Transverse colon (tissue), 4 donors: ENCODE results near the gene TSPAN17. TPM values are rescaled to one million over a fixed set of nuclear protein-coding genes. Genes with fewer than 3 reads are reported as not detected.

ENCODE experiments used
- DNase-seq: peaks from one replicate; pipeline ENCODE4 v3.0.0-alpha.2; 2019
- H3K27ac ChIP-seq, 4 donors: fragments of 200-600 bp; sonication (generic); 2 replicates each; pipeline ENCODE4 v1.5.1; 2016 to 2018; ENCODE audit warnings: inconsistent platforms in 4 of 4
- H3K27me3 ChIP-seq: fragments of 200-600 bp; sonication (generic); 2 replicates; pipeline ENCODE4 v1.5.1; 2017; ENCODE audit warnings: inconsistent platforms
- H3K36me3 ChIP-seq, 4 donors: fragments of 200-600 bp; sonication (generic); 2 replicates each; pipeline ENCODE4 v1.5.1; 2017 to 2019; ENCODE audit warnings: inconsistent platforms in 4 of 4
- H3K4me1 ChIP-seq, 4 donors: fragments of 200-600 bp; sonication (generic); 2 replicates each; pipeline ENCODE4 v1.5.1; 2017 to 2020; ENCODE audit warnings: inconsistent platforms in 4 of 4
- H3K4me3 ChIP-seq, 4 donors: fragments of 200-600 bp; sonication (generic); 1 replicate in 1 of 4; 2 replicates in 3 of 4; pipeline versions ENCODE4 v1.5.1 to v1.6.1; 2017 to 2019; ENCODE audit warnings: inconsistent platforms in 4 of 4
- H3K9me3 ChIP-seq, 2 donors: fragments of 200-600 bp; sonication (generic); 2 replicates each; pipeline ENCODE4 v1.5.1; 2017 to 2019; ENCODE audit warnings: inconsistent platforms in 2 of 2
- CTCF ChIP-seq, 5 experiments: fragments of 200-600 bp in 3 of 5; fragments of 450-650 bp in 2 of 5; sonication (generic) in 3 of 5; IDR thresholded peaks; 1 replicate in 2 of 5; 2 replicates in 3 of 5; pipeline ENCODE4 v1.5.1; 2016 to 2017; ENCODE audit warnings: antibody characterized with exemption in 5 of 5, inconsistent platforms in 3 of 5, mild to moderate bottlenecking in 2 of 5, moderate library complexity in 1 of 5
- EP300 ChIP-seq: sonication (generic); formaldehyde crosslinking; IDR thresholded peaks from one replicate; pipeline ENCODE4 v1.6.1; 2017; ENCODE audit warnings: antibody characterized with exemption, low read depth
- POLR2A ChIP-seq: fragments of 450-650 bp; IDR thresholded peaks from one replicate; pipeline ENCODE4 v1.6.1; 2016; ENCODE audit warnings: antibody characterized with exemption, mild to moderate bottlenecking, moderate library complexity
- POLR2AphosphoS5 ChIP-seq, 3 donors: sonication (generic); formaldehyde crosslinking; IDR thresholded peaks; one replicate each; pipeline ENCODE4 v1.6.1; 2016; ENCODE audit warnings: antibody characterized with exemption in 3 of 3
- WGBS, 2 donors: methylation state at CpG; one replicate each; pipeline ENCODE4 v1.1.5; 2018; ENCODE audit warnings: low coverage in 1 of 2; 5-methylcytosine and 5-hydroxymethylcytosine counted together
- in situ Hi-C, 4 donors: fragments of 200-750 bp; cut with MboI; loops; one replicate each; pipeline versions ENCODE4 v1.15.0 to v1.15.1; 2017; ENCODE audit warnings: low sequenced_read_pairs in 3 of 4, low pct_ligation_motif_present in 1 of 4, low pct_unique_long_range_greater_than_20kb in 1 of 4
- intact Hi-C: fragments of 100-400 bp; cut with DNase I; formaldehyde crosslinking; loops from one replicate; pipeline ENCODE4 v1.15.1; 2023; ENCODE audit warnings: low total_unique reads
- total RNA-seq, 4 donors: library from RNA; depleted of rRNA; stranded (reverse); fragments of >200 nt; gene quantifications; one replicate each; pipeline ENCODE4 v1.1.0, GENCODE V29; 2016

The TSPAN17 gene
- total RNA-seq, 4 donors from 2014 or later: 27.2 to 227 (median 36.1) TPM

GRCh38 chr5:176619203-176619568 lies 28.1 kb upstream of the TSPAN17 start:
- H3K9me3 ChIP-seq: no peaks in the 10 kb centered on the region
- intact Hi-C loops: no loop called here
- in situ Hi-C loops: no loop called here
- DNase-seq: peak; percentile 47
- H3K4me3 ChIP-seq: peak overlapping the region in 1 of 4 donors; percentile 4
- no peaks in the 10 kb centered on the region for H3K36me3 ChIP-seq
- peaks cover 6 to 20% (median 14%) of the 10 kb centered on the region in 4 donors for H3K4me1 ChIP-seq
- peaks cover 87% of the 10 kb centered on the region for H3K27me3 ChIP-seq
- TF ChIP-seq POLR2A: no peak
- TF ChIP-seq POLR2AphosphoS5 (IDR thresholded peaks at IDR 0.05): no peak
- TF ChIP-seq EP300: no peak
- TF ChIP-seq CTCF (IDR thresholded peaks at IDR 0.05): peak in 1 of 5 experiments; percentile 8
- 22% methylated on average over 14 of the region's 31 CpGs; no CpG with 5 or more reads in 1 of the 2 donors for WGBS, 2 donors
- H3K27ac ChIP-seq: no peak overlapping the region

- Histone ChIP-seq H3K4me3 (peak overlapping the region in 1 of 4 donors; percentile 4), H3K4me1 (peaks cover 6 to 20% (median 14%) of the 10 kb centered on the region in 4 donors), H3K36me3 (no peaks in the 10 kb centered on the region), H3K27me3 (peaks cover 93% of the 10 kb centered on the region), H3K27ac (no peak overlapping the region), H3K9me3 (no peaks in the 10 kb centered on the region)
- in situ Hi-C loops: no loop called here
- TF ChIP-seq POLR2A (no peak), CTCF (IDR thresholded peaks at IDR 0.05) (no peak), EP300 (no peak), POLR2AphosphoS5 (IDR thresholded peaks at IDR 0.05) (no peak)
- no peak for DNase-seq
- intact Hi-C loops: no loop called here
- 41% methylated on average over 41 of the region's 59 CpGs; no CpG with 5 or more reads in 1 of the 2 donors for WGBS, 2 donors
Observed at GRCh38 chr5:176619569-176620332, 27.5 kb upstream of the TSPAN17 start.

- Histone ChIP-seq H3K9me3 (no peaks in the 10 kb centered on the region), H3K4me1 (peaks cover 6 to 20% (median 14%) of the 10 kb centered on the region in 4 donors), H3K4me3 (peak overlapping the region in 1 of 4 donors; percentile 17), H3K27me3 (peaks cover 93% of the 10 kb centered on the region), H3K36me3 (no peaks in the 10 kb centered on the region), H3K27ac (no peak overlapping the region)
- TF ChIP-seq POLR2AphosphoS5 (IDR thresholded peaks at IDR 0.05): no peak
- no peak for TF ChIP-seq EP300
- no peak for TF ChIP-seq POLR2A
- no peak for TF ChIP-seq CTCF (IDR thresholded peaks at IDR 0.05)
- WGBS, 2 donors: 4 to 17% methylated on average over 15 to 32 of the region's 32 CpGs
- intact Hi-C loops: no loop called here
- no peak for DNase-seq
- in situ Hi-C loops: no loop called here
Observed at GRCh38 chr5:176620333-176620981, 26.8 kb upstream of the TSPAN17 start.

GRCh38 chr5:176621661-176622079 lies 25.6 kb upstream of the TSPAN17 start:
- intact Hi-C loops (no loop called here), in situ Hi-C loops (no loop called here)
- no peak overlapping the region for H3K4me3 ChIP-seq
- peaks cover 93% of the 10 kb centered on the region for H3K27me3 ChIP-seq
- no peak overlapping the region for H3K27ac ChIP-seq
- peaks cover 6 to 20% (median 14%) of the 10 kb centered on the region in 4 donors for H3K4me1 ChIP-seq
- H3K9me3 ChIP-seq: no peaks in the 10 kb centered on the region
- TF ChIP-seq EP300 (no peak), POLR2AphosphoS5 (IDR thresholded peaks at IDR 0.05) (no peak), POLR2A (no peak), CTCF (IDR thresholded peaks at IDR 0.05) (no peak)
- 52% methylated on average over 11 of the region's 13 CpGs; no CpG with 5 or more reads in 1 of the 2 donors for WGBS, 2 donors
- no peak for DNase-seq
- H3K36me3 ChIP-seq: no peaks in the 10 kb centered on the region
